RWPE2 (cell line): ENCODE measurements around the gene XPO6.
A peak's percentile ranks its signal among the peaks of the same experiment; 100 is the strongest.

Experiments used
- ATAC-seq: fragments of 200-7000 bp; cut with Tn5 transposase; 3 replicates; pipeline ENCODE4 v1.9.1; 2021; ENCODE audit warnings: low read depth
- DNase-seq: peaks from one replicate; pipeline ENCODE4 v3.0.0-alpha.2; 2020; ENCODE audit warnings: low spot score
- H3K27ac ChIP-seq: fragments of 450-650 bp; 2 replicates; pipeline ENCODE4 v1.5.1; 2017; ENCODE audit warnings: mild to moderate bottlenecking; ENCODE audit not compliant: poor library complexity, severe bottlenecking
- H3K27me3 ChIP-seq: fragments of 250-450 bp; sonication (Bioruptor Pico); 2 replicates; pipeline ENCODE4 v1.5.1; 2021; ENCODE audit warnings: mild to moderate bottlenecking, moderate library complexity; ENCODE audit not compliant: insufficient read depth, poor library complexity, severe bottlenecking
- H3K36me3 ChIP-seq: fragments of 250-450 bp; sonication (Bioruptor Pico); 2 replicates; pipeline ENCODE4 v1.5.1; 2020; ENCODE audit warnings: low read depth, mild to moderate bottlenecking, moderate library complexity
- H3K4me1 ChIP-seq: fragments of 250-450 bp; sonication (Bioruptor Pico); 2 replicates; pipeline ENCODE4 v1.5.1; 2021; ENCODE audit warnings: mild to moderate bottlenecking, moderate library complexity; ENCODE audit not compliant: insufficient read depth, poor library complexity, severe bottlenecking
- H3K4me3 ChIP-seq: fragments of 250-450 bp; sonication (Bioruptor Pico); 2 replicates; pipeline ENCODE4 v1.5.1; 2021; ENCODE audit warnings: mild to moderate bottlenecking, moderate library complexity; ENCODE audit not compliant: severe bottlenecking
- H3K9me3 ChIP-seq: fragments of 250-450 bp; sonication (Bioruptor Pico); 2 replicates; pipeline ENCODE4 v1.5.1; 2021; ENCODE audit warnings: mild to moderate bottlenecking, moderate library complexity; ENCODE audit not compliant: severe bottlenecking
- CTCF ChIP-seq: fragments of 450-650 bp; IDR thresholded peaks from one replicate; pipeline ENCODE4 v1.5.1; 2017; ENCODE audit warnings: mild to moderate bottlenecking, moderate library complexity; ENCODE audit not compliant: poor library complexity, severe bottlenecking

XPO6 gene

DNA sequence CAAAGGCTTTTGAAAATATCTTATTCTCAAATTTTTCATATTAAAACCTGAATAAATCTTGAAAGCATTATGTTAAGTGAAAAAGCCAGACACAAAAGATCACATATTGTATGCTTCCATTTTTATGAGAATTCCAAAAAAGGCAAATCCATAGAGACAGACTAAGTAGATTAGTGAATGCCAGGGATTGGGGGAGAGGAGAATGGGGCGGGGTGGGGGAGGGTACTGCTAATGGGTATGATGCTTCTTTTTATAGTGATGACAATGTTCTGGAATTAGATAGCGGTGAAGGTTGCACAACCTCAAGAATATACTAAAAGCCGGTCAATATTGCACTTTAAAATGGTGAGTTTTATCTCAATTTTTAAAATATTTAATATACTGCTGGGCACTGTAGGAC, 44.0 kb downstream of the XPO6 start:
- ATAC-seq: no peak
- H3K36me3 ChIP-seq: peaks cover 77% of the 10 kb centered on the region

DNA sequence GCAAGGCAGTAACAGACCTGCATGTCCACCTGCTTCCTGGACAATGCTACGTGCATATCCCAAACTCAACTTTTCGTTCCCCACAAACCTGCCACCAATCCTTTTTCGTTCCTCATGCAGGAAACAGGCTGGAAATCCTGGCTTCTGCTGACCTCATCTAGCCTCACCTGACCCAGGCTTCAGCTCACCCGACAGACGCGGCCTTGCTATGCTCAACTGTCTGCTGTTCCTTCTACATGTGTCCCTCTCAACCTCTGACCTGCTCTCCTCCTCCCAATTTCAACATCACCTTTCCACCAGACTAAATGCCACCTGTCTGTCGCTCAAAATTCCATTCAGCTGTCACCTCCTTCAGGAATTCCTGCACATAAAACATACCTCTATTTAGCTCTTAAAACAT, 44.5 kb downstream of the XPO6 start:
- TF ChIP-seq CTCF: no peak
- Histone ChIP-seq H3K4me3 (no peak overlapping the region), H3K9me3 (no peaks in the 10 kb centered on the region), H3K4me1 (peaks cover 24% of the 10 kb centered on the region), H3K27ac (peak overlapping the region; percentile 44), H3K27me3 (no peaks in the 10 kb centered on the region), H3K36me3 (peaks cover 73% of the 10 kb centered on the region)
- ATAC-seq: peak; percentile 52
- no peak for DNase-seq

More for the DNA sequence above, 44.0 kb downstream of the XPO6 start:
- H3K27ac ChIP-seq: peak overlapping the region; percentile 44
- no peak for TF ChIP-seq CTCF
- no peak overlapping the region for H3K4me3 ChIP-seq
- no peak for DNase-seq
- no peaks in the 10 kb centered on the region for H3K9me3 ChIP-seq
- H3K27me3 ChIP-seq: no peaks in the 10 kb centered on the region
- H3K4me1 ChIP-seq: peaks cover 24% of the 10 kb centered on the region

DNA sequence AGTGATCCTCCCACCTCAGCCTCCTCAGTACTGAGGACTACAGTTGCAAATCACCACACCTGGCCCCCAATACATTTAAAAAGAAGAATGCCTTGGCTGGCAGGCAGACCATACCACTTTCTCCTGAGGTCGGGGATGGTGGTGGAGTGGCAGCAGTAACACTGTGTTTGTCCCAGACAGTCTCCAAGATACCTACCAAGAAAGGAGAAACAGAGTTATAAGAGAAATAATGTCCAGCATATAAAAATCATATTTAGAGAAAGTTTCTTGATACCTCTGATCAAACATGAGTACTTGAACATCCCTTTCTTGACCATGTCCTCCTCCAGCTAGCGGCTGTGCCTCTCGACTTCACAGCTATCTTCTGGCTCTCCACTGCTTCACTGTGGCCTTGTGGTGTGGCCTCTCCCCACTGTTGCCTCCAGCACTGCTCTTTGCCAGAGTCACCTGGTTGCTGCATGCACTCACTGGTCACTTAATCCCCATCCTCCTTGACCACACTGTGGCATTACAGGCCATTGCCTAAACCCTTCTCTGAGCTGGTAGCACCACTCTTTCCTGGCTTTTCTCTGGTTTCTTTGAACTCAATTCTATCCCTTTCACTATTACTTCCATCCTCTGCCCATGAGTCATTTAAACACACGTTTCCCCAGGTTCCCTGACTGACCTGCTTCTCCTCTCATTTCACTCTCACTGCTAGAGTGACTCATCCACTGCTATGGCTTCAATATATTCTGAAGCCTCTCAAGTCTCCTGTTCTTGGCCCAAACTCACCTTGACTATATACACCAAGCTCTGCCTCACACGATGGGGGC, 45.2 kb downstream of the XPO6 start:
- Histone ChIP-seq H3K9me3 (no peaks in the 10 kb centered on the region), H3K4me1 (peaks cover 25% of the 10 kb centered on the region), H3K27me3 (no peaks in the 10 kb centered on the region), H3K27ac (peak overlapping the region; percentile 44), H3K4me3 (no peak overlapping the region), H3K36me3 (peaks cover 72% of the 10 kb centered on the region)
- DNase-seq (no peak), ATAC-seq (peak; percentile 99)
- no peak for TF ChIP-seq CTCF

- Histone ChIP-seq H3K36me3 (peaks cover 75% of the 10 kb centered on the region), H3K4me1 (peaks cover 26% of the 10 kb centered on the region), H3K4me3 (no peak overlapping the region), H3K27me3 (no peaks in the 10 kb centered on the region), H3K27ac (no peak overlapping the region), H3K9me3 (no peaks in the 10 kb centered on the region)
- ATAC-seq (no peak), DNase-seq (no peak)
- no peak for TF ChIP-seq CTCF
Observed at GRCh38 chr16:28165598-28165997, 46.2 kb downstream of the XPO6 start.

GRCh38 chr16:28164140-28164539, 47.6 kb downstream of the XPO6 start:
- Histone ChIP-seq H3K4me3 (no peak overlapping the region), H3K27ac (no peak overlapping the region), H3K27me3 (no peaks in the 10 kb centered on the region), H3K9me3 (no peaks in the 10 kb centered on the region), H3K36me3 (peaks cover 66% of the 10 kb centered on the region), H3K4me1 (peaks cover 26% of the 10 kb centered on the region)
- no peak for DNase-seq
- no peak for ATAC-seq
- TF ChIP-seq CTCF: no peak
